WTC11 (cell line): ENCODE data around the gene PLA2G4E. TPM values are rescaled to one million over a fixed set of nuclear protein-coding genes. Genes with fewer than 3 reads are reported as not detected.
A peak's percentile ranks its signal among the peaks of the same experiment; 100 is the strongest.

ENCODE experiments used
- ATAC-seq: fragments of 200-7000 bp; cut with Tn5 transposase; 2 replicates; pipeline ENCODE4 v1.10.0; 2021; ENCODE audit warnings: mild to moderate bottlenecking, moderate library complexity
- CTCF ChIA-PET: fragments of 300-600 bp; sonication (Branson Sonifier 250); formaldehyde crosslinking; loops from one replicate; lab custom pipeline; 2021; ENCODE audit warnings: antibody characterized with exemption; lab: Charles Lee
- POLR2A ChIA-PET: fragments of 350-600 bp; sonication (Branson Sonifier 250); formaldehyde crosslinking; loops from one replicate; lab custom pipeline; 2021; ENCODE audit warnings: antibody characterized with exemption; lab: Charles Lee
- DNase-seq: peaks from one replicate; pipeline ENCODE4 v3.0.0; 2021; ENCODE audit warnings: low spot score
- H3K27ac Mint-ChIP-seq: 2 replicates; pipeline ENCODE4 v1.8.0; 2021; ENCODE audit warnings: mixed read lengths
- H3K27me3 Mint-ChIP-seq: 2 replicates; pipeline ENCODE4 v1.8.0; 2021; ENCODE audit warnings: low read depth, mild to moderate bottlenecking, moderate library complexity, mixed read lengths
- H3K36me3 Mint-ChIP-seq: 2 replicates; pipeline ENCODE4 v1.8.0; 2021; ENCODE audit warnings: mixed read lengths
- H3K4me1 Mint-ChIP-seq: 2 replicates; pipeline ENCODE4 v1.8.0; 2022; ENCODE audit warnings: mixed read lengths
- H3K4me3 Mint-ChIP-seq: 2 replicates; pipeline ENCODE4 v1.8.0; 2021; ENCODE audit warnings: mild to moderate bottlenecking, moderate library complexity, mixed read lengths
- H3K9me3 Mint-ChIP-seq: 2 replicates; pipeline ENCODE4 v1.8.0; 2021; ENCODE audit warnings: mixed read lengths
- ARID4B ChIP-seq: sonication (generic); formaldehyde crosslinking; IDR thresholded peaks from 2 replicates; pipeline ENCODE4 v1.8.0; 2023; ENCODE audit warnings: missing genetic modification reagents, mild to moderate bottlenecking, borderline replicate concordance
- ATF1 ChIP-seq: sonication (generic); formaldehyde crosslinking; IDR thresholded peaks from 2 replicates; pipeline ENCODE4 v1.8.1; 2023; ENCODE audit warnings: mild to moderate bottlenecking, moderate library complexity, missing genetic modification reagents
- CBFB ChIP-seq: sonication (generic); formaldehyde crosslinking; IDR thresholded peaks from 2 replicates; pipeline ENCODE4 v1.8.1; 2022; ENCODE audit warnings: mild to moderate bottlenecking, low read depth, missing genetic modification reagents
- EMX1 ChIP-seq: fragments of 250-450 bp; sonication (Bioruptor Pico); IDR thresholded peaks from 2 replicates; pipeline ENCODE4 v1.8.0; 2021; ENCODE audit warnings: mild to moderate bottlenecking
- GRHL2 ChIP-seq: fragments of 250-450 bp; sonication (Bioruptor Pico); IDR thresholded peaks from 2 replicates; pipeline ENCODE4 v1.8.0; 2022; ENCODE audit warnings: mild to moderate bottlenecking, moderate library complexity; ENCODE audit not compliant: insufficient replicate concordance, severe bottlenecking
- IRF1 ChIP-seq: sonication (generic); formaldehyde crosslinking; IDR thresholded peaks from 2 replicates; pipeline ENCODE4 v1.8.0; 2023; ENCODE audit warnings: missing genetic modification reagents
- KAT7 ChIP-seq: sonication (generic); formaldehyde crosslinking; IDR thresholded peaks from 2 replicates; pipeline ENCODE4 v1.8.1; 2023; ENCODE audit warnings: missing genetic modification reagents, mild to moderate bottlenecking, borderline replicate concordance
- MAX ChIP-seq: sonication (generic); formaldehyde crosslinking; IDR thresholded peaks from 2 replicates; pipeline ENCODE4 v1.8.0; 2022; ENCODE audit warnings: mild to moderate bottlenecking, missing genetic modification reagents
- MXD4 ChIP-seq: fragments of 250-450 bp; sonication (Bioruptor Pico); IDR thresholded peaks from 2 replicates; pipeline ENCODE4 v1.8.0; 2021; ENCODE audit warnings: mild to moderate bottlenecking, moderate library complexity, borderline replicate concordance
- NFATC4 ChIP-seq: fragments of 250-450 bp; sonication (Bioruptor Pico); IDR thresholded peaks from 2 replicates; pipeline ENCODE4 v1.9.0; 2021; ENCODE audit warnings: mild to moderate bottlenecking
- NR1H2 ChIP-seq: sonication (generic); formaldehyde crosslinking; IDR thresholded peaks from 2 replicates; pipeline ENCODE4 v1.9.0; 2021; ENCODE audit warnings: mild to moderate bottlenecking, moderate library complexity, missing genetic modification reagents
- PREB ChIP-seq: sonication (generic); formaldehyde crosslinking; IDR thresholded peaks from 2 replicates; pipeline ENCODE4 v1.8.1; 2022; ENCODE audit warnings: mild to moderate bottlenecking, missing genetic modification reagents, moderate library complexity, borderline replicate concordance
- SP1 ChIP-seq: sonication (generic); formaldehyde crosslinking; conservative IDR thresholded peaks from 2 replicates; pipeline ENCODE4 v1.8.1; 2022; ENCODE audit warnings: missing genetic modification reagents
- ZNF232 ChIP-seq: sonication (generic); formaldehyde crosslinking; IDR thresholded peaks from 2 replicates; pipeline ENCODE4 v1.8.0; 2022; ENCODE audit warnings: mild to moderate bottlenecking, missing genetic modification reagents
- ZNF263 ChIP-seq: sonication (generic); formaldehyde crosslinking; IDR thresholded peaks from 2 replicates; pipeline ENCODE4 v1.8.1; 2022; ENCODE audit warnings: low read depth, mild to moderate bottlenecking, moderate library complexity, missing genetic modification reagents
- ZNF281 ChIP-seq: sonication (generic); formaldehyde crosslinking; IDR thresholded peaks from 2 replicates; pipeline ENCODE4 v1.8.0; 2023; ENCODE audit warnings: mild to moderate bottlenecking, missing genetic modification reagents
- ZNF423 ChIP-seq: fragments of 250-450 bp; sonication (Bioruptor Pico); IDR thresholded peaks from 2 replicates; pipeline ENCODE4 v2.1.2; 2022; ENCODE audit warnings: mild to moderate bottlenecking, moderate library complexity
- total RNA-seq: library from RNA; stranded (reverse); gene quantifications from 3 replicates; pipeline ENCODE4 v1.2.3, GENCODE V29; 2021

Gene PLA2G4E
- total RNA-seq, 1 experiment from 2014 or later: not detected

- ATAC-seq: no peak
These were observed 53.8 kb downstream of the PLA2G4E start for GRCh38 chr15:41966920-41967465.

DNA sequence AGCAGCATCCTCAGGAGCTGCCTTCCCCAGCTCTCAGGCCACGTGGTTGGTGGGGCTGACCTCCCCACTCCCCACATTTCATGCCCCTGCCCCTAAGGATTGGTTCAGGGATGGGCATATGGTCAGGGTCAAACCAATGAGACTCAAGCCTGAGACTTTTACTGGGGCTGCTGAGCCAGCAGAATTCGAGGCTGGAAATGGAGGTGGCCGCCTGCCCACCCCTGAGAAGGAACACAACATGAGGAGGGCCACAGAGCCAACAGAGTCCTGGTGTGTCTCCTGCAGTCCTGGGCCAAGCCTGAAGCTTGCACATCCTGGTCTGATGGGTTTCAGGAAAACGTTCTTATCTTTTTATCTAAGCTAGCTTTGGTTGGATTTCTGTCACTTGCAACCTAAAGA is 54.4 kb downstream of the PLA2G4E start:
- H3K27ac Mint-ChIP-seq: peak overlapping the region; percentile 37; the same call in 1 of the 2 replicates
- ChIA-PET CTCF (interaction anchor here (0.6 to 1.6 kb wide), 3 partner anchors 10 to 186 kb away, joined by 3 to 5 read pairs (median 3); no protein-coding TSS in a partner anchor), POLR2A (no interaction called here)
- H3K4me3 Mint-ChIP-seq: no peak overlapping the region
- no peaks in the 10 kb centered on the region for H3K27me3 Mint-ChIP-seq
- peaks cover 38% of the 10 kb centered on the region for H3K4me1 Mint-ChIP-seq
- no peak for DNase-seq
- H3K36me3 Mint-ChIP-seq: peaks cover 18% of the 10 kb centered on the region
- no peak for TF ChIP-seq GRHL2
- TF ChIP-seq SP1 (CRISPR knock-in tag): no peak
- no peak for TF ChIP-seq EMX1 (CRISPR knock-in tag)
- TF ChIP-seq ZNF232 (CRISPR knock-in tag): no peak
- ATAC-seq: no peak
- peaks cover 10% of the 10 kb centered on the region for H3K9me3 Mint-ChIP-seq

More at GRCh38 chr15:41966920-41967465, 53.8 kb downstream of the PLA2G4E start:
- TF ChIP-seq ARID4B (CRISPR knock-in tag) (no peak), PREB (no peak), ZNF281 (CRISPR knock-in tag) (no peak)
- Mint-ChIP-seq H3K4me1 (peaks cover 38% of the 10 kb centered on the region), H3K27me3 (no peaks in the 10 kb centered on the region), H3K4me3 (no peak overlapping the region), H3K36me3 (peaks cover 14% of the 10 kb centered on the region), H3K9me3 (peaks cover 7% of the 10 kb centered on the region), H3K27ac (no peak overlapping the region)
- ChIA-PET CTCF (interaction anchor here (0.6 to 1.6 kb wide), 3 partner anchors 11 to 186 kb away, joined by 3 to 5 read pairs (median 3); no protein-coding TSS in a partner anchor), POLR2A (no interaction called here)
- DNase-seq: no peak

- Mint-ChIP-seq H3K36me3 (peaks cover 24% of the 10 kb centered on the region), H3K27ac (peak overlapping the region; percentile 37; the same call in 1 of the 2 replicates), H3K9me3 (peaks cover 10% of the 10 kb centered on the region), H3K27me3 (no peaks in the 10 kb centered on the region), H3K4me1 (peaks cover 31% of the 10 kb centered on the region), H3K4me3 (no peak overlapping the region)
- CTCF ChIA-PET: interaction anchor here (0.8 to 1.6 kb wide), 2 partner anchors 9 to 185 kb away, joined by 3 to 5 read pairs; no protein-coding TSS in a partner anchor
- DNase-seq: no peak
- no peak; the same call in 1 of the 2 replicates for ATAC-seq
- POLR2A ChIA-PET: no interaction called here
- TF ChIP-seq ZNF423 (CRISPR knock-in tag): no peak
- TF ChIP-seq ATF1 (CRISPR knock-in tag): no peak
- TF ChIP-seq NFATC4 (CRISPR knock-in tag): no peak
- TF ChIP-seq ZNF263: no peak
- TF ChIP-seq MAX (CRISPR knock-in tag): no peak
- TF ChIP-seq ZNF281 (CRISPR knock-in tag): no peak
- no peak for TF ChIP-seq KAT7 (CRISPR knock-in tag)
- TF ChIP-seq CBFB (CRISPR knock-in tag): no peak
- no peak for TF ChIP-seq MXD4 (CRISPR knock-in tag)
- TF ChIP-seq IRF1 (CRISPR knock-in tag): no peak
- TF ChIP-seq NR1H2: no peak
These were observed 55.1 kb downstream of the PLA2G4E start for GRCh38 chr15:41965441-41966413.
